ENCODE measurements around the gene CDH4. TPM values are rescaled to one million over a fixed set of nuclear protein-coding genes. Genes with fewer than 3 reads are reported as not detected.

The CDH4 gene
- total RNA-seq, 4 donors from 2014 or later, result not detected

DNA sequence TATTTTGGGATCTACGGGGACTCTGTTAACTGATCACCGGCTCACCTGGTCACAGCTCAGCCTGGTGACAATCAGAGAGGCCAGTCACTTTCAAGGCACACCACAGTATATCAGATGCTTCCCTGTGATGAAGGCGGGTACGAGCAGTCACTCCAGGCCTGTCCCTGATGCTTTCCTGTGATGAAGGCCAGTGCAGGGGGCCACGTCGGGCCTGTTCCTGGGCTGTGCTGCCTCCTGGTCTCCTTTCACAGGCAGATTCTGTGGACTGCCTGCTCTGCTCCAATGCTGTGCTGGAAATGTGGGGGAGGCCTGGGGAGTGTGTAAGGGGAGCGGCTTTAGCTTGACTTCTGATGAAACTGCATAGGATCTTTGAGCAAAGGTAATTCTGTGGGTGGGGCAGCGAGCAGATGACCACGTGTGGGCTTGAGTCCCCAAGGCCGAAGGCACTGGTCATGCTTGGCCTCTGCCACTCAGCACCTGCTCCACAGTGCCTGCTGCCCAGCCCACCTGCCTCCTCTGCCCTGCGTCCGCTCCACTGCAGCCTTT lies 441.1 kb downstream of the CDH4 start:
- in situ Hi-C loops (cut with MboI; ENCODE audit: low pct_ligation_motif_present in 1 of 4, low pct_unique_long_range_greater_than_20kb in 1 of 4, low sequenced_read_pairs in 3 of 4) (no loop called here), intact Hi-C loops (cut with DNase I; ENCODE audit: low total_unique reads) (no loop called here)
- Histone ChIP-seq H3K27me3 (no peaks in the 10 kb centered on the region), H3K36me3 (no peaks in the 10 kb centered on the region), H3K9me3 (no peaks in the 10 kb centered on the region), H3K27ac (no peak overlapping the region), H3K4me1 (no peaks in the 10 kb centered on the region), H3K4me3 (no peak overlapping the region)
- WGBS, 2 donors (ENCODE audit: low coverage in 1 of 2), result 77 to 90% methylated on average over 2 to 12 of the region's 12 CpGs
- no peak for DNase-seq
- TF ChIP-seq POLR2A (IDR thresholded peaks at IDR 0.05) (no peak), POLR2AphosphoS5 (IDR thresholded peaks at IDR 0.05) (no peak), EP300 (IDR thresholded peaks at IDR 0.05; ENCODE audit: low read depth) (no peak)
- TF ChIP-seq, protein P1, sequence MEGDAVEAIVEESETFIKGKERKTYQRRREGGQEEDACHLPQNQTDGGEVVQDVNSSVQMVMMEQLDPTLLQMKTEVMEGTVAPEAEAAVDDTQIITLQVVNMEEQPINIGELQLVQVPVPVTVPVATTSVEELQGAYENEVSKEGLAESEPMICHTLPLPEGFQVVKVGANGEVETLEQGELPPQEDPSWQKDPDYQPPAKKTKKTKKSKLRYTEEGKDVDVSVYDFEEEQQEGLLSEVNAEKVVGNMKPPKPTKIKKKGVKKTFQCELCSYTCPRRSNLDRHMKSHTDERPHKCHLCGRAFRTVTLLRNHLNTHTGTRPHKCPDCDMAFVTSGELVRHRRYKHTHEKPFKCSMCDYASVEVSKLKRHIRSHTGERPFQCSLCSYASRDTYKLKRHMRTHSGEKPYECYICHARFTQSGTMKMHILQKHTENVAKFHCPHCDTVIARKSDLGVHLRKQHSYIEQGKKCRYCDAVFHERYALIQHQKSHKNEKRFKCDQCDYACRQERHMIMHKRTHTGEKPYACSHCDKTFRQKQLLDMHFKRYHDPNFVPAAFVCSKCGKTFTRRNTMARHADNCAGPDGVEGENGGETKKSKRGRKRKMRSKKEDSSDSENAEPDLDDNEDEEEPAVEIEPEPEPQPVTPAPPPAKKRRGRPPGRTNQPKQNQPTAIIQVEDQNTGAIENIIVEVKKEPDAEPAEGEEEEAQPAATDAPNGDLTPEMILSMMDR (IDR thresholded peaks at IDR 0.05), result no peak

GRCh38 chr20:61694682-61695081 lies 442.6 kb downstream of the CDH4 start:
- DNase-seq, result no peak
- Histone ChIP-seq H3K27me3 (no peaks in the 10 kb centered on the region), H3K36me3 (no peaks in the 10 kb centered on the region), H3K4me3 (no peak overlapping the region), H3K9me3 (no peaks in the 10 kb centered on the region), H3K27ac (no peak overlapping the region), H3K4me1 (no peaks in the 10 kb centered on the region)
- intact Hi-C loops (cut with DNase I; ENCODE audit: low total_unique reads), result no loop called here
- in situ Hi-C loops (cut with MboI; ENCODE audit: low pct_ligation_motif_present in 1 of 4, low pct_unique_long_range_greater_than_20kb in 1 of 4, low sequenced_read_pairs in 3 of 4), result no loop called here
- TF ChIP-seq EP300 (IDR thresholded peaks at IDR 0.05; ENCODE audit: low read depth) (no peak), POLR2A (IDR thresholded peaks at IDR 0.05) (no peak), POLR2AphosphoS5 (IDR thresholded peaks at IDR 0.05) (no peak)
- TF ChIP-seq, protein P1 (IDR thresholded peaks at IDR 0.05), result no peak
- 0 to 75% methylated on average over 1 to 15 of the region's 15 CpGs for WGBS, 2 donors (ENCODE audit: low coverage in 1 of 2)

- no peaks in the 10 kb centered on the region for H3K27me3 ChIP-seq
Measured at GRCh38 chr20:61695741-61696140, 443.7 kb downstream of the CDH4 start.

DNA sequence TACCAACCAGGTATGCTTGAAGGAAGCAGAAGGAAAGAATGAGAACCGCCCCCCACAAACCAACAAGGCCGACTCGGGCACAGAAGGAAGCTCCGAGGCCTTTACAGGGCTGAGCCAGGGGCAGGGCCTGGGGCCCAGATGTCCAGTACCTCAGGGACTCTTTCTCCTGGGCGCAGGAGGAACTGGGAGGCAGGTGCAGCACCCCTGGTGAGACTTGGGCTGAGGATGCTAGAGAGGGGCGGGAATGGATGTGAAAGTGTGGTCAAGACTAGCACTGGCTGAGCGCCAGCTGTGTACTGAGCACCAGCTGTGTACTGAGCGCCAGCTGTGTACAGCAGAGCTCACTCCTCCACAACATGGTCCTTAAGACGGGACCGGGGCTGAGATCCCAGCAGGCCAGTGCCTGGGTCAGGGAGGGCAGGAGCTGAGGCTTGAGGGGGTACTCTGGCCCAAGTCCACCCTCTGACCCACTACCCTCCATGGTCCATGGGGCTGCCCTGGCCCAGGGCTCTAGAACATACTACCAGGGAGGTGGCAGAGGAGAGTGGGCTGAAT lies 444.2 kb downstream of the CDH4 start:
- Histone ChIP-seq H3K36me3 (no peaks in the 10 kb centered on the region), H3K9me3 (no peaks in the 10 kb centered on the region), H3K27ac (no peak overlapping the region), H3K4me1 (no peaks in the 10 kb centered on the region), H3K4me3 (no peak overlapping the region), H3K27me3 (no peaks in the 10 kb centered on the region)
- intact Hi-C loops (cut with DNase I; ENCODE audit: low total_unique reads), result no loop called here
- in situ Hi-C loops (cut with MboI; ENCODE audit: low pct_ligation_motif_present in 1 of 4, low pct_unique_long_range_greater_than_20kb in 1 of 4, low sequenced_read_pairs in 3 of 4), result no loop called here
- 67 to 74% methylated on average over 3 to 8 of the region's 10 CpGs for WGBS, 2 donors (ENCODE audit: low coverage in 1 of 2)
- DNase-seq, result no peak
- TF ChIP-seq POLR2AphosphoS5 (IDR thresholded peaks at IDR 0.05) (no peak), EP300 (IDR thresholded peaks at IDR 0.05; ENCODE audit: low read depth) (no peak), POLR2A (IDR thresholded peaks at IDR 0.05) (no peak)
- TF ChIP-seq, protein P1 (IDR thresholded peaks at IDR 0.05), result no peak

More at GRCh38 chr20:61695741-61696140, 443.7 kb downstream of the CDH4 start:
- Histone ChIP-seq H3K4me3 (no peak overlapping the region), H3K27ac (no peak overlapping the region), H3K9me3 (no peaks in the 10 kb centered on the region), H3K36me3 (no peaks in the 10 kb centered on the region), H3K4me1 (no peaks in the 10 kb centered on the region)
- intact Hi-C loops (cut with DNase I; ENCODE audit: low total_unique reads) (no loop called here), in situ Hi-C loops (cut with MboI; ENCODE audit: low pct_ligation_motif_present in 1 of 4, low pct_unique_long_range_greater_than_20kb in 1 of 4, low sequenced_read_pairs in 3 of 4) (no loop called here)
- 82% methylated on average over 9 of the region's 9 CpGs; no CpG with 5 or more reads in 1 of the 2 donors for WGBS, 2 donors (ENCODE audit: low coverage in 1 of 2)
- TF ChIP-seq POLR2A (IDR thresholded peaks at IDR 0.05), result no peak
- TF ChIP-seq EP300 (IDR thresholded peaks at IDR 0.05; ENCODE audit: low read depth), result no peak
- TF ChIP-seq, protein P1 (IDR thresholded peaks at IDR 0.05), result no peak
- TF ChIP-seq POLR2AphosphoS5 (IDR thresholded peaks at IDR 0.05), result no peak
- no peak for DNase-seq
